H1 (cell line): ENCODE data around the gene ROR1. TPM values are rescaled to one million over a fixed set of nuclear protein-coding genes. Genes with fewer than 3 reads are reported as not detected.

ENCODE experiments used
- CTCF ChIA-PET: fragments of 300-600 bp; sonication (Branson Sonifier 250); formaldehyde crosslinking; loops from one replicate; lab custom pipeline; 2021; ENCODE audit not compliant: partially characterized antibody; lab: Charles Lee
- POLR2A ChIA-PET: fragments of 300-600 bp; sonication (Branson Sonifier 250); formaldehyde crosslinking; loops from one replicate; lab custom pipeline; 2021; ENCODE audit warnings: inconsistent platforms; ENCODE audit not compliant: partially characterized antibody; lab: Charles Lee
- DNase-seq, 2 experiments: peaks; one replicate each; pipeline versions ENCODE4 v3.0.0 to v3.0.0-alpha.2; 2010 to 2022; ENCODE audit warnings: low spot score in 2 of 2, low read depth in 1 of 2, mixed read lengths in 1 of 2
- FAIRE-seq: peaks from 2 replicates; lab custom pipeline; 2011; peaks lifted over from hg19 to GRCh38; lab: Jason Lieb, UNC
- H2AFZ ChIP-seq: 2 replicates; pipeline ENCODE4 v1.8.1; 2012; ENCODE audit warnings: low read length, inconsistent platforms
- H2AK5ac ChIP-seq: 2 replicates; pipeline ENCODE4 v1.6.1; 2013; ENCODE audit warnings: low read depth, low read length
- H2BK120ac ChIP-seq: replicated peaks from 2 replicates; pipeline ENCODE3; 2013; ENCODE audit warnings: low read depth, low read length, inconsistent platforms
- H2BK12ac ChIP-seq: 2 replicates; pipeline ENCODE4 v1.6.1; 2013; ENCODE audit warnings: low read depth, low read length
- H2BK15ac ChIP-seq: 2 replicates; pipeline ENCODE4 v1.6.1; 2013; ENCODE audit warnings: low read length
- H2BK20ac ChIP-seq: 2 replicates; pipeline ENCODE4 v1.6.1; 2013; ENCODE audit warnings: low read length
- H2BK5ac ChIP-seq: 2 replicates; pipeline ENCODE4 v1.6.1; 2013; ENCODE audit warnings: low read depth, low read length
- H3K14ac ChIP-seq: 2 replicates; pipeline ENCODE4 v1.6.1; 2013; ENCODE audit warnings: inconsistent platforms; ENCODE audit not compliant: insufficient read length
- H3K18ac ChIP-seq: 2 replicates; pipeline ENCODE4 v1.6.1; 2013; ENCODE audit warnings: low read length; ENCODE audit errors: extremely low read depth
- H3K23ac ChIP-seq: 2 replicates; pipeline ENCODE4 v1.6.1; 2013; ENCODE audit warnings: inconsistent platforms; ENCODE audit not compliant: insufficient read length
- H3K23me2 ChIP-seq: 2 replicates; pipeline ENCODE4 v1.6.1; 2013; ENCODE audit warnings: low read depth, low read length
- H3K27ac ChIP-seq: 2 replicates; pipeline ENCODE4 v1.6.1; 2011; ENCODE audit warnings: low read depth, low read length, inconsistent platforms
- H3K27me3 ChIP-seq, 4 experiments: replicated peaks in 1 of 4; 1 replicate in 1 of 4; 2 replicates in 3 of 4; pipeline versions ENCODE4 v1.6.1 to v1.8.1; 2011 to 2013; ENCODE audit warnings: low read length in 3 of 4, mild to moderate bottlenecking in 3 of 4, inconsistent platforms in 2 of 4, mixed read lengths in 2 of 4, moderate library complexity in 1 of 4; ENCODE audit not compliant: control insufficient read depth in 3 of 4, insufficient read depth in 3 of 4; ENCODE audit errors: extremely low read depth in 1 of 4
- H3K36me3 ChIP-seq, 4 experiments: 2 replicates each; pipeline versions ENCODE4 v1.6.1 to v1.8.1; 2011 to 2013; ENCODE audit warnings: mild to moderate bottlenecking in 4 of 4, low read length in 3 of 4, moderate library complexity in 2 of 4, control low read depth in 1 of 4, inconsistent platforms in 1 of 4; ENCODE audit not compliant: insufficient read depth in 4 of 4, control insufficient read depth in 2 of 4
- H3K4ac ChIP-seq: replicated peaks from 2 replicates; pipeline ENCODE3; 2013; ENCODE audit warnings: low read length, low read depth, mixed read lengths, inconsistent platforms; ENCODE audit not compliant: insufficient read length
- H3K4me1 ChIP-seq, 4 experiments: replicated peaks in 1 of 4; 1 replicate in 1 of 4; 2 replicates in 3 of 4; pipeline versions ENCODE4 v1.6.1 to v1.8.1; 2011 to 2013; ENCODE audit warnings: low read length in 3 of 4, inconsistent platforms in 2 of 4, mixed read lengths in 1 of 4; ENCODE audit not compliant: insufficient read depth in 4 of 4, control insufficient read depth in 3 of 4
- H3K4me2 ChIP-seq, 2 experiments: 2 replicates each; pipeline versions ENCODE4 v1.6.1 to v1.8.1; 2011 to 2013; ENCODE audit warnings: low read depth in 2 of 2, low read length in 2 of 2, control low read depth in 1 of 2, inconsistent platforms in 1 of 2, mild to moderate bottlenecking in 1 of 2; ENCODE audit not compliant: insufficient read depth in 1 of 2
- H3K4me3 ChIP-seq, 4 experiments: fragments of 200-600, 300-600 bp in 1 of 4; sonication (generic), shearing (Covaris generic), sonication (Bioruptor Twin) in 1 of 4; 2 replicates each; pipeline versions ENCODE4 v1.5.1 to v1.8.1; 2011 to 2016; ENCODE audit warnings: low read length in 4 of 4, low read depth in 3 of 4, control low read depth in 2 of 4, inconsistent platforms in 2 of 4, mild to moderate bottlenecking in 2 of 4, mixed read lengths in 1 of 4, moderate library complexity in 1 of 4; ENCODE audit not compliant: insufficient read depth in 2 of 4; ENCODE audit errors: extremely low read depth in 1 of 4
- H3K56ac ChIP-seq: replicated peaks from 2 replicates; pipeline ENCODE3; 2013; ENCODE audit warnings: low read depth, mild to moderate bottlenecking, mixed read lengths, low read length, inconsistent platforms; ENCODE audit not compliant: insufficient read length
- H3K79me1 ChIP-seq: 2 replicates; pipeline ENCODE4 v1.6.1; 2013; ENCODE audit warnings: low read depth, low read length, control low read depth
- H3K79me2 ChIP-seq, 2 experiments: 2 replicates each; pipeline versions ENCODE4 v1.6.1 to v1.8.1; 2012 to 2013; ENCODE audit warnings: low read length in 2 of 2, mild to moderate bottlenecking in 2 of 2, inconsistent platforms in 1 of 2; ENCODE audit not compliant: insufficient read depth in 2 of 2, control insufficient read depth in 1 of 2
- H3K9ac ChIP-seq, 4 experiments: replicated peaks in 1 of 4; 1 replicate in 1 of 4; 2 replicates in 3 of 4; pipeline versions ENCODE4 v1.6.1 to v1.8.1; 2011 to 2013; ENCODE audit warnings: low read depth in 3 of 4, low read length in 3 of 4, control low read depth in 2 of 4, mild to moderate bottlenecking in 2 of 4, moderate library complexity in 2 of 4, inconsistent platforms in 1 of 4; ENCODE audit errors: extremely low read depth in 1 of 4
- H3K9me3 ChIP-seq, 2 experiments: 2 replicates each; pipeline versions ENCODE4 v1.6.1 to v1.8.1; 2012 to 2013; ENCODE audit warnings: mild to moderate bottlenecking in 2 of 2, moderate library complexity in 2 of 2, control low read depth in 1 of 2, inconsistent platforms in 1 of 2, low read depth in 1 of 2, low read length in 1 of 2, mixed read lengths in 1 of 2; ENCODE audit not compliant: insufficient read depth in 2 of 2
- H4K20me1 ChIP-seq, 2 experiments: replicated peaks in 1 of 2; 2 replicates each; pipeline versions ENCODE3 to v1.8.1; 2011 to 2013; ENCODE audit warnings: inconsistent platforms in 2 of 2, low read length in 2 of 2, mild to moderate bottlenecking in 1 of 2; ENCODE audit not compliant: insufficient read depth in 2 of 2, control insufficient read depth in 1 of 2
- H4K5ac ChIP-seq: 2 replicates; pipeline ENCODE4 v1.6.1; 2013; ENCODE audit warnings: low read length, low read depth, mixed read lengths, inconsistent platforms; ENCODE audit not compliant: insufficient read length
- H4K8ac ChIP-seq: 2 replicates; pipeline ENCODE4 v1.8.0; 2013; ENCODE audit warnings: mild to moderate bottlenecking, moderate library complexity, low read length, inconsistent platforms; ENCODE audit not compliant: insufficient read depth; ENCODE audit errors: extremely low read depth
- H4K91ac ChIP-seq: replicated peaks from 2 replicates; pipeline ENCODE3; 2013; ENCODE audit warnings: low read length, mixed read lengths, inconsistent platforms; ENCODE audit not compliant: insufficient read length
- CBX5 ChIP-seq: fragments of 300-800, 300-1000 bp; sonication (generic); IDR thresholded peaks from 2 replicates; pipeline ENCODE4 v1.7.1; 2016; ENCODE audit warnings: antibody characterized with exemption, low read length, low read depth
- EGR1 ChIP-seq: IDR thresholded peaks from 2 replicates; pipeline ENCODE4 v1.6.1; 2011; ENCODE audit warnings: low read depth, low read length, borderline replicate concordance
- EP300 ChIP-seq, 2 experiments: IDR thresholded peaks; 1 replicate in 1 of 2; 2 replicates in 1 of 2; pipeline ENCODE4 v1.6.1; 2011 to 2012; ENCODE audit warnings: low read depth in 2 of 2, low read length in 2 of 2, mild to moderate bottlenecking in 2 of 2, borderline replicate concordance in 1 of 2, inconsistent platforms in 1 of 2, moderate library complexity in 1 of 2
- EZH2 ChIP-seq: fragments of 200-600 bp; sonication (generic); IDR thresholded peaks from 2 replicates; pipeline ENCODE4 v1.7.1; 2012; ENCODE audit warnings: low read depth, mild to moderate bottlenecking, moderate library complexity, low read length, inconsistent platforms; ENCODE audit not compliant: severe bottlenecking
- GTF2F1 ChIP-seq: IDR thresholded peaks from 2 replicates; pipeline ENCODE4 v1.6.1; 2012; ENCODE audit warnings: low read depth, low read length, improper control_type of control experiment, borderline replicate concordance
- HDAC2 ChIP-seq, 2 experiments: fragments of 300-600 bp in 1 of 2; sonication (generic) in 1 of 2; IDR thresholded peaks; 2 replicates each; pipeline ENCODE4 v1.6.1; 2011 to 2012; ENCODE audit warnings: low read depth in 2 of 2, low read length in 2 of 2, mild to moderate bottlenecking in 2 of 2, moderate library complexity in 2 of 2, borderline replicate concordance in 1 of 2, inconsistent platforms in 1 of 2
- JUND ChIP-seq: IDR thresholded peaks from 2 replicates; pipeline ENCODE4 v1.6.1; 2011; ENCODE audit warnings: mild to moderate bottlenecking, improper control_type of control experiment, low read length
- MAFK ChIP-seq: IDR thresholded peaks from 2 replicates; pipeline ENCODE4 v1.6.1; 2012; ENCODE audit warnings: low read depth, mild to moderate bottlenecking, improper control_type of control experiment, low read length
- PHF8 ChIP-seq: fragments of 200-600 bp; sonication (generic); conservative IDR thresholded peaks from 2 replicates; pipeline ENCODE4 v1.7.1; 2012; ENCODE audit warnings: low read depth, mild to moderate bottlenecking, inconsistent platforms, low read length, moderate library complexity
- RXRA ChIP-seq: IDR thresholded peaks from 2 replicates; pipeline ENCODE4 v1.6.1; 2011; ENCODE audit warnings: low read depth, mild to moderate bottlenecking, low read length, moderate library complexity; ENCODE audit not compliant: insufficient read depth
- SAP30 ChIP-seq: fragments of 300-600 bp; sonication (generic); IDR thresholded peaks from 2 replicates; pipeline ENCODE4 v1.7.1; 2012; ENCODE audit warnings: low read length, moderate library complexity, mild to moderate bottlenecking, inconsistent platforms; ENCODE audit not compliant: insufficient read depth, insufficient replicate concordance
- SIX5 ChIP-seq: IDR thresholded peaks from 2 replicates; pipeline ENCODE4 v1.6.1; 2011; ENCODE audit warnings: mild to moderate bottlenecking, low read depth, low read length
- SP2 ChIP-seq: IDR thresholded peaks from 2 replicates; pipeline ENCODE4 v1.6.1; 2012; ENCODE audit warnings: mild to moderate bottlenecking, low read length, inconsistent platforms
- TBP ChIP-seq: IDR thresholded peaks from 2 replicates; pipeline ENCODE4 v1.6.1; 2011; ENCODE audit warnings: low read depth, low read length, improper control_type of control experiment
- WGBS, 2 experiments: shearing (Covaris generic) in 1 of 2; methylation state at CpG; one replicate each; pipeline versions ENCODE4 v1.1.6 to v1.1.7; 2013 to 2015; ENCODE audit warnings: low lambda C conversion rate in 2 of 2, mixed read lengths in 2 of 2, inconsistent platforms in 1 of 2, low coverage in 1 of 2, missing lambda C conversion rate in 1 of 2; ENCODE audit not compliant: insufficient replicate concordance in 2 of 2, insufficient coverage in 1 of 2, insufficient read length in 1 of 2; ENCODE audit errors: extremely low coverage in 1 of 2, missing lambda C conversion rate in 1 of 2; 5-methylcytosine and 5-hydroxymethylcytosine counted together
- polyA plus RNA-seq, 7 experiments: library from polyadenylated mRNA; depleted of rRNA in 3 of 7; stranded (reverse) in 5 of 7; unstranded in 2 of 7; fragments of >200 nt in 5 of 7; fragments of 200-250 nt in 2 of 7; gene quantifications; 1 replicate in 5 of 7; 2 replicates in 1 of 7; 4 replicates in 1 of 7; pipeline versions ENCODE4 v1.2.1 to v1.2.3, GENCODE V29; 2011 to 2013; ENCODE audit warnings: missing spikeins in 2 of 7, mixed read lengths in 2 of 7
- total RNA-seq: library from RNA; stranded (reverse); fragmentation: NEBNext Ultra II Directional; extraction: Animal tissue kit (Norgen Biotek cat#: 25700); gene quantifications from 2 replicates; pipeline ENCODE4 v1.2.1, GENCODE V29; 2021

Gene ROR1
- total and polyA plus RNA-seq, 2 of the 8 experiments (the other 6 are each of a cell fraction or from before 2014, with no cell fraction given), result 33.6 to 73.6 TPM

- WGBS, 2 experiments, result 85% methylated on average over 7 of the region's 7 CpGs; no CpG with 5 or more reads in 1 of the 2 experiments
- CTCF ChIA-PET, result interaction anchor here (0.7 to 1.6 kb wide), 9 partner anchors 8 to 827 kb away, joined by 3 to 6 read pairs (median 4); no protein-coding TSS in a partner anchor
- TF ChIP-seq PHF8, result no peak
- no peak for TF ChIP-seq SAP30
- TF ChIP-seq EGR1, result no peak
- TF ChIP-seq HDAC2 (IDR thresholded peaks at IDR 0.05; ENCODE audit: borderline replicate concordance in 1 of 2, low read depth in 2 of 2, low read length in 2 of 2), result no peak
- no peak for TF ChIP-seq RXRA
- no peak for TF ChIP-seq EZH2
- no peak for TF ChIP-seq SIX5
- TF ChIP-seq SP2, result no peak
- TF ChIP-seq CBX5, result no peak
- no peak for TF ChIP-seq EP300 (IDR thresholded peaks at IDR 0.05; ENCODE audit: borderline replicate concordance in 1 of 2, low read depth in 2 of 2, low read length in 2 of 2)
- TF ChIP-seq MAFK, result no peak
- TF ChIP-seq TBP, result no peak
- TF ChIP-seq GTF2F1, result no peak
- no peak for TF ChIP-seq JUND
Measured at GRCh38 chr1:63975481-63975880, 201.7 kb downstream of the ROR1 start.

More at GRCh38 chr1:63975481-63975880, 201.7 kb downstream of the ROR1 start:
- H3K36me3 ChIP-seq, result no peaks in the 10 kb centered on the region
- H3K4ac ChIP-seq, result no peak overlapping the region
- no peak overlapping the region for H3K9ac ChIP-seq
- no peak overlapping the region for H3K56ac ChIP-seq
- no peak overlapping the region for H2BK5ac ChIP-seq
- no peak overlapping the region for H2AK5ac ChIP-seq
- H2BK120ac ChIP-seq, result no peak overlapping the region
- no peaks in the 10 kb centered on the region for H3K9me3 ChIP-seq
- no peak overlapping the region for H4K91ac ChIP-seq
- H3K18ac ChIP-seq, result no peak overlapping the region
- FAIRE-seq (peak; percentile 63), DNase-seq (no peak)
- no peak overlapping the region for H3K23ac ChIP-seq
- peaks cover 0 to 4% of the 10 kb centered on the region in 2 experiments for H4K20me1 ChIP-seq
- peaks cover 6% of the 10 kb centered on the region; the same call in 1 of the 2 replicates for H3K79me1 ChIP-seq
- no peak overlapping the region for H2BK12ac ChIP-seq
- H3K4me3 ChIP-seq, result no peak overlapping the region
- no peak overlapping the region for H2BK15ac ChIP-seq
- H2BK20ac ChIP-seq, result no peak overlapping the region
- POLR2A ChIA-PET, result interaction anchor here (1.2 kb wide), 2 partner anchors 9 to 12 kb away, joined by 3 to 5 read pairs; no protein-coding TSS in a partner anchor
- peaks cover 0 to under 1% (median 0%) of the 10 kb centered on the region in 4 experiments; a peak in 2 of 7 replicates for H3K4me1 ChIP-seq
- H3K27ac ChIP-seq, result no peak overlapping the region
- H4K8ac ChIP-seq, result no peak overlapping the region
- H2AFZ ChIP-seq, result no peak overlapping the region
- H3K27me3 ChIP-seq, result no peaks in the 10 kb centered on the region
- no peak overlapping the region for H3K4me2 ChIP-seq
- H3K23me2 ChIP-seq, result no peaks in the 10 kb centered on the region
- no peak overlapping the region for H4K5ac ChIP-seq
- H3K14ac ChIP-seq, result no peak overlapping the region
- H3K79me2 ChIP-seq, result peaks cover 0 to 97% of the 10 kb centered on the region in 2 experiments; a peak in 2 of 4 replicates
